Stimulated activated CD8-positive, alpha-beta memory T cell treated with anti-CD3 and anti-CD28 coated beads, Interleukin-15, amount 100 ng/mL, for 1 hour (primary cell): ENCODE data around the gene REXO4.
"Not testable (repeated sequence)": the region's sequence is repeated elsewhere in the genome, so short reads cannot be mapped to it uniquely, and the experiment has no call there.

ENCODE experiments used
- DNase-seq: peaks from one replicate; pipeline ENCODE4 v3.0.0-alpha.2; 2020; ENCODE audit warnings: low read depth

The REXO4 gene

GRCh38 chr9:133417541-133418461, at the start of gene REXO4:
Gene REXO4 (minus strand): TSS chr9:133418010. CDS start chr9:133417844, 166 bp downstream.
- peak; percentile 64 for DNase-seq

GRCh38 chr9:133467101-133467500, 49.3 kb upstream of the REXO4 start:
- DNase-seq = no peak

GRCh38 chr9:133465984-133466383, 48.2 kb upstream of the REXO4 start:
- no peak for DNase-seq

GRCh38 chr9:133464638-133465037, 46.8 kb upstream of the REXO4 start:
- no peak for DNase-seq

GRCh38 chr9:133463864-133464615, 46.2 kb upstream of the REXO4 start:
- DNase-seq = no peak

GRCh38 chr9:133463234-133463863, 45.5 kb upstream of the REXO4 start:
- DNase-seq = no peak

GRCh38 chr9:133461975-133462374, 44.2 kb upstream of the REXO4 start:
- no peak for DNase-seq

- DNase-seq = no peak
Measured at GRCh38 chr9:133460405-133461175, 42.8 kb upstream of the REXO4 start.

- peak; percentile 85 for DNase-seq
Measured at GRCh38 chr9:133459476-133460404, 41.9 kb upstream of the REXO4 start, which contains the start of gene CACFD1. Gene CACFD1 (plus strand): TSS chr9:133459978. CDS start chr9:133460067, 89 bp downstream.

- no peak for DNase-seq
Measured at GRCh38 chr9:133458643-133459312, 41.0 kb upstream of the REXO4 start.

GRCh38 chr9:133457748-133458147, 39.9 kb upstream of the REXO4 start:
- no peak for DNase-seq

GRCh38 chr9:133457233-133457632, 39.4 kb upstream of the REXO4 start:
- no peak for DNase-seq

- DNase-seq = no peak
Measured at GRCh38 chr9:133456409-133456808, 38.6 kb upstream of the REXO4 start.

- no peak for DNase-seq
Measured at GRCh38 chr9:133455936-133456335, 38.1 kb upstream of the REXO4 start.

GRCh38 chr9:133454943-133455673, 37.3 kb upstream of the REXO4 start:
- no peak for DNase-seq

GRCh38 chr9:133454325-133454724, 36.5 kb upstream of the REXO4 start:
- no peak for DNase-seq

GRCh38 chr9:133453651-133454050, 35.8 kb upstream of the REXO4 start:
- no peak for DNase-seq

- no peak for DNase-seq
Measured at GRCh38 chr9:133452562-133452961, 34.8 kb upstream of the REXO4 start.

GRCh38 chr9:133451865-133452264, 34.1 kb upstream of the REXO4 start:
- DNase-seq = not testable (repeated sequence)
